HG02885 (cell line): ENCODE measurements around the gene DPEP3.

ENCODE experiments used
- ATAC-seq: cut with Tn5 transposase; IDR thresholded peaks from one replicate; pipeline ENCODE4 v1.9.1; 2021; ENCODE audit warnings: mild to moderate bottlenecking; ENCODE audit not compliant: unreplicated experiment, poor library complexity

The DPEP3 gene

DNA sequence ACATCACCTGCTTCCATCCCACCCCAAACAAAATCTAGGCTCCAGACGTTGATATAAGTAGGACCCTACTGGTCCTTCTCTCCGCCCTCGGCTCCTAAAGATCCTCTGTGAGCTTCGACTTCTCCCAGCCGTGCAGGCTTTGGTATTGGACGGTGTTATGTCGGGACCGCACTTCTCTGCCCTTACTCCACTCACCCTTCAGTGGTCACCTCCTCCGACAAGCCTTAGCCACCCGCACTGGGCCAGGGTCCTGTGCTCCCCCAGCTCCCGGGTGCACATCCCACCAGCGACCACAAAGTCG lies 45.2 kb downstream of the DPEP3 start:
- ATAC-seq = no peak

DNA sequence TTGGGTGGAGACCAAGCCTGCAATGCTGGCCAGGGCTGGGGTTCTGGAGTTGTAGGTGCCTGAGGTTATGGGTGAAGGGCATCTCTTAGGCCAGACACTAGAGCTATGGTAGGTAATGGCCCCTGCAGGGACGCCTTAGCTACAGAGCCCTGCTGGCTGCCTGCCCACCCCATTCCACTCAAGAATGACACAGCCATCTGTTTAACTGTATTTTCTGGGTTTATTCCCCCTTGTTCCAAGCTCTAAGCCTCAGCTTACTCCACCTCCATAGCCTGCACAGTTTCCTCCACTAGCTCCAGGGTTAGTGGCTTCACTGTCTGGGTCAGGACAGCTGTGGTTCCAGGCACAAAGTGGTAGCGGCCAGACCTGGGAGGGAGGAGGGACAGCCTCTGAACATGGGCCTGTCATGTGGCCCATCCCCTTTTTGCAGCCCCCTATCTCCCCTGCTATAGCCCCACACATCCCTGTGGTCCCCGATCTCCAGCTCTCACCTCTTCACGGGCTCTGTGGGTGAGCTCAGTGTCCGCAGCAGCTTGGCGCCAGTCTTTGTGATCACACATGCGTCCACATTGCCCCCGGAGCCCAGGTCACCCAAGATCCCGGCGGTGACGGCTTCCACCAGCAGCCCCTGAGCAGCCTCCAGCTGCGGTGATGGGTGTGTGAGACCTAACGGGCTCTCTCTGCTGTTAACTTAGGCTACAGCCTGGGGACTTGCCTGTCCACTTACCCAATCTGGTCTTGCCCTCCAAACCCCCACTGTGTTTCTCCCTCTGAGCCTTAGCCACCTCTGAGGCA lies 45.8 kb downstream of the DPEP3 start:
- no peak for ATAC-seq

DNA sequence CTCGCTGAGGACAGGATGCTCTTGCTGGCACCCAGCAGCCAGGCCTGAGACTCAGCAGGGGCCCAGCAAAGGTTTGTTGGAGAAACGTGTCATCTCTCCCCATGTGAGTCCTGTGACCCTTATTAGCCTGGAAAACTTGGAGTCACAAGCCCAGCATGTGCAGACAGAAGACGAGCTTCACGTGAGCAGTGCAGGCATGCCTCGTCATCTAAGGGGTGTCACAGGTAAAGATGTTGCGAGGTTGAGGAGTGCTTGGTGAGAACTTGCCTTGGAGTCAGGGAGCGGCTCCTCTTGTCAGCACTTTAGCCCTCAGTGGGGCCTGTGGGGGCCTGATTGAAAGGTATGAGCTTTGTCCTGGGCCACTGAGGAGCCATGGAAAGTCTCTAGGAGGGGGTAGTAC lies 46.5 kb downstream of the DPEP3 start:
- no peak for ATAC-seq

DNA sequence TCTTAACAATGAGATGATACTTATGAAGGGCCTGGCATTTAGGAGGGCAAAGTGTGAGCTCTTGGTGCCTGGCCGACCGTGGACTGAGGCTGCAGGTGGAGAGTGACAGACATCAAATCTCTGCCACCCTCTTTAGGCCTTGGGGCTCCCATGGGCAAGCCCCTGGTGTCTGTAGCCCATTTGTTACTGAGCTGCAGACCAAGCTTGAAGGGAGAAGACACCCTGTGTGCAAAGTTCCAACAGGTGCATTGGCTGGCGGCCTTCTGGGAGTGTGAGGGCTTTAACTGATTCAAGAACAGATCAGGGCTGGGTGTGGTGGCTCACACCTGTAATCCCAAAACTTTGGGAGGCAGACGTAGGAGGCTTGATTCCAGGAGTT lies 47.8 kb downstream of the DPEP3 start:
- no peak for ATAC-seq

DNA sequence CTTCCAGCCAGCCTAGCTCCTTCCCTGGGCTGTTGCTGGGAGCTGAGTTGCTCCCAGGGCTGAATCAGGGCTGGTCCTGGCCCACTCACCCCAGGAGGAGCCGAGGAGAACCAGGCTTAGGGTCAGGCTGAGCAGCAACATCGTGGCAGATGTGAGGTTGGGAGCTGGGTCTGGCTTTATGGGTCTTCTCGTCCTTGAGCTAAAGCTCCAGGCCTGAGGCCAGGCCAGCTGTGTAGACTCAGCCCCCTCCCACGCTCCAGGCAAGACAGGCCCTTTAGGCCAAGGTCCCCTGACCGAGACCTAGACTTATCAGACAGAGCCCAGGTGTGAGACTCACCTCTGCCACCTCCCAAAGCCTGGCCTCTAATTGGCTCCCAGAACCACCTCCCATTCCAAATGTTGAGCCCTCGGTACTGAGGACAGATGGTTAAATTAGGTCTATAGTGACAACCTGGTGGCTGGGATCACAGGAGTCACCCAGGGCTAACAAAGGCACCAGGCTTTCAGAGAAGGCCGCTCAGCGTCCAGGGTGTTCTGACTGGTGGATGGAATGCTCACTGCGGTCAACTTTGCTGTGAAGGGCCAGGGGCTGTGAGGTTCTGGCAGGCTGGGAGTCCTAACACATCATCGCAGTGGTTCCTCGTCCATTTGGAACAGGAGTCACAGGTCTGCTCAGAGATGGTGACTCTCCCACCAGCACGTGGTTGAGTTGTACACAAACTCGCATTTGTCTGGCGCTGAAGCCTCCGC lies 48.4 kb downstream of the DPEP3 start, which contains the start of gene CTRL:
TSS of gene CTRL (minus strand) at position 151 of the 750 bp plus-strand sequence. CDS start at position 141, 10 bp downstream.
- no peak for ATAC-seq

DNA sequence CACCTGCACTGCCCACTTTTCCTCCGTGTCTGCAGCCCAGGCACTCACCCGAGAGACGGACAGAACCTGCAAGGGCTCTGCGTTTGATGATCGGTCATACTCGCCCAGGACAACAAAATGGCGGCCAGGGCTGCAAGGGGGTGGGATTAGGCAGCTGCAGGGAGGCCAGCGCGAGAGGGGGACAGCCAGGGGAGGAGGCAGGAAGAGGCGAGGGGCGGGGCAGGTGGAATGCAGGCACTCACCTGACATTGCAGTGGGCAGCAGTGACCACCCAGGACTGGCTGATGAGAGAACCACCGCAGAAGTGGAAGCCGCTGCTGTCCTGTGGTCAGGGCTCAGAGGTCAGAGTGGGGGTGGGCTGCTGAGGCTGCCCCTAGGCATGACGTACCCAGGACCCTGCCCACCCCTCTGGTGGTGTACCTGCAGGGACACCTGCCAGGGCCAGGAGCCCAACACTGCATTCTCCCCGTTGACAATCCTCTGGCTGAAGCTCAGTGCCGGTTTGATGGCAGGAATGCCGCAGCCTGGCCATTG lies 49.6 kb downstream of the DPEP3 start:
- no peak for ATAC-seq

DNA sequence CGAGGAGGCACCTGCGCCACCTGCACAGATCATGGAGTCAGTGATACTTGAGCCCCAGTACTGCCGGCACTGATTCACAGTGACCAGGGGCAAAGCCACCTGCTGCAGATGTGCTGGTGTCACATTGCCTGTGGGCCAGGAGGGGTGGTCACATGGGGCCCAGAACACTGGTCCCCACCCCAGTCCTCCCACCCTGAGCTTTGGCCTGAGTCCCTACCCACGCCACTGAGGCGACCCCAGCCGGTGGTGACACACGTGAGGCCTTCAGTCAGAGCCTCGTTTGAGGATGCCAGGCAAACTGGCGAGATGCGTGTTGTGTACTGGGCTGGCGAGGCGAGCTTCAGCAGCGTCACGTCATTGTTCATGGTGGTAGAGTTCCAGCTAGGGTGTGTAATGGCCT lies 50.1 kb downstream of the DPEP3 start:
- ATAC-seq = no peak

DNA sequence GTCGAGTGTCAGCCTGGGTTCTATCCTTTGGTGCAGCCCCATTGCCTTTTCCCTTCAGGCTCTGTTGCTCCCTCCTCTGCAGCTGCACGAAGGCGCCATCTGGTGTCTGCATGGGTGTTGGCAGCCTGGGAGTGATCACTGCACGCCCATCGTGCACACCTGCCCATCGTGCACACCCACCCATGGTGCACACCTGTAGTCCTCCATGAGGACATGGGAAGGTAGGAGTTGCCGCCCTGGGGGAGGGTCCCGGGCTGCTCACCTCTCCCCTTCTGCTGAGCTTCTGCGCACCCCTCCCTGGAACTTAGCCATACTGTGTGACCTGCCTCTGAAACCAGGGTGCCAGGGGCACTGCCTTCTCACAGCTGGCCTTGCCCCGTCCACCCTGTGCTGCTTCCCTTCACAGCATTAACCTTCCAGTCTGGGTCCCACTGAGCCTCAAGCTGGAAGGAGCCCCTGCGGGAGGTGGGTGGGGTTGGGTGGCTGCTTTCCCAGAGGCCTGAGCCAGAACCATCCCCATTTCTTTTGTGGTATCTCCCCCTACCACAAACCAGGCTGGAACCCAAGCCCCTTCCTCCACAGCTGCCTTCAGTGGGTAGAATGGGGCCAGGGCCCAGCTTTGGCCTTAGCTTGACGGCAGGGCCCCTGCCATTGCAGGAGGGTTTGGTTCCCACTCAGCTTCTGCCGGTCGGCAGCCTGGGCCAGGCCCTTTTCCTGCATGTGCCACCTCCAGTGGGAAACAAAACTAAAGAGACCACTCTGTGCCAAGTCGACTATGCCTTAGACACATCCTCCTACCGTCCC lies 51.5 kb downstream of the DPEP3 start:
- peak; percentile 48 for ATAC-seq

DNA sequence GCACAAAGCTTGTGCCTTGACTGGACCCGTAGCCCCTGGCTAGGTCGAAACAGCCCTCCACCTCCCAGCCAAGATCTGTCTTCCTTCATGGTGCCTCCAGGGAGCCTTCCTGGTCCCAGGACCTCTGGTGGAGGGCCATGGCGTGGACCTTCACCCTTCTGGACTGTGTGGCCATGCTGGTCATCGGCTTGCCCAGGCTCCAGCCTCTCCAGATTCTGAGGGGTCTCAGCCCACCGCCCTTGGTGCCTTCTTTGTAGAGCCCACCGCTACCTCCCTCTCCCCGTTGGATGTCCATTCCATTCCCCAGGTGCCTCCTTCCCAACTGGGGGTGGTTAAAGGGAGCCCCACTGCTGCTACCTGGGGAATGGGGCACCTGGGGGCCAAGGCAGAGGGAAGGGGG lies 52.2 kb downstream of the DPEP3 start:
- no peak for ATAC-seq

DNA sequence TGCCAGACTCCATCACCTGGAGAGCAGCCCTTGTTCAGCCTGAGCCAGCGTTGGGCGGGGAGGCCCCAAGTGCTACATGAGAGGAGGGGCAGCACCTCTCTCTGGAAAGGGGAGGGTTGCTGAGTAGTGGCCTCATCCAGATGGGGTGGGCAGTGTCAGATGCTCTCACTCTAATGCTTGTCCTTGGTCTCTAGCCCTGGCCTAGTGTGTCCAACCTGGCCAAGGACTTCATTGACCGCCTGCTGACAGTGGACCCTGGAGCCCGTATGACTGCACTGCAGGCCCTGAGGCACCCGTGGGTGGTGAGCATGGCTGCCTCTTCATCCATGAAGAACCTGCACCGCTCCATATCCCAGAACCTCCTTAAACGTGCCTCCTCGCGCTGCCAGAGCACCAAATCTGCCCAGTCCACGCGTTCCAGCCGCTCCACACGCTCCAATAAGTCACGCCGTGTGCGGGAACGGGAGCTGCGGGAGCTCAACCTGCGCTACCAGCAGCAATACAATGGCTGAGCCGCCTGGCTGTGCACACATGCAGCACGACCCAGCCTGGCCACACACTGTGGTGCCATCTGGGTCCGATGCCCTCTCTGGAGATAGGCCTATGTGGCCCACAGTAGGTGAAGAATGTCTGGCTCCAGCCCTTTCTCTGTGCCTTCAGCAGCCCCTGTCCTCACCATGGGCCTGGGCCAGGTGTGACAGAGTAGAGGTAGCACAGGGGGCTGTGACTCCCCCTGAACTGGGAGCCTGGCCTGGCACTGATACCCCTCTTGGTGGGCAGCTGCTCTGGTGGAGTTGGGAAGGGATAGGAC lies 53.0 kb downstream of the DPEP3 start:
- ATAC-seq = no peak

DNA sequence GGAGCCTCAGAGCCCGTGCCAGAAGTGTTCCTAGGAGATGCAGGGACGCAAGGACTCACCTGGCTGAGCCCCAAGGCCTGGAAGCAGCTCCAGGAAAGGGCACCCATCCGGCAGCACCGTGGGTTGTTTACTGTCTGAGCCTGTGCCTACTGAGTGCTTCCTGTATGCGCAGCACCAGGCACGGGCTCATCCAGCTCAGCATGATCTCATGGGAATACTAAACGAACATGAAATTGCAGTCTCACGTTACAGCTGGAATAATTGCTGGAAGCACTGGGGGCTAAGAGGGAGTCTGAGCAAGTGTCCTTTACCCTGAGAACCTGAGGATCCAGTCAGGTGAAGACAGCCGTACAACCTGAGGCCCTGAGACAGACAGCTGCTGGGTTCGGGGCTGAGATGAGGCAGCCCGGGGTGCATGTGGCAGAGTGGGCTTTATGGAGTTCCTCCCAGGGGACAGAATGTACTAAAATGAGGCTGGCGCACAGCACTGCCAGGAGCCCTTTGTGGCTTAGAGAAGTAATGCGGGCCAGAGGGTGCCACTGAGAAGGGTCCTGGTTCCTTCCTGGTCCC lies 54.0 kb downstream of the DPEP3 start:
- ATAC-seq = no peak
